Measurements from ENCODE around the gene NAMPT. TPM values are rescaled to one million over a fixed set of nuclear protein-coding genes. Genes with fewer than 3 reads are reported as not detected.

NAMPT gene
- total RNA-seq, 2 donors from 2014 or later = 101 to 111 TPM

- H3K9ac ChIP-seq (ENCODE audit: extremely low read depth, low read length, poor library complexity, severe bottlenecking) = no peak overlapping the region
- no peak overlapping the region for H3K4me3 ChIP-seq (ENCODE audit: low read length)
- Mint-ChIP-seq H3K27ac (no peak overlapping the region), H3K27me3 (ENCODE audit: insufficient read depth) (no peaks in the 10 kb centered on the region), H3K9me3 (peaks cover 7% of the 10 kb centered on the region), H3K4me1 (no peaks in the 10 kb centered on the region), H3K36me3 (ENCODE audit: low read depth) (no peaks in the 10 kb centered on the region), H3K4me3 (no peak overlapping the region)
- no peaks in the 10 kb centered on the region for H3K36me3 ChIP-seq (ENCODE audit: control insufficient read depth, insufficient read depth, low read length)
- DNase-seq = no peak
- WGBS, 2 experiments (ENCODE audit: insufficient coverage in 1 of 2, insufficient read length in 1 of 2) = 94 to 100% methylated on average over 2 to 4 of the region's 4 CpGs
- H3K27me3 ChIP-seq (ENCODE audit: control insufficient read depth, insufficient read depth, low read length, poor library complexity, severe bottlenecking) = no peaks in the 10 kb centered on the region
- H3K9me3 ChIP-seq (ENCODE audit: control insufficient read depth, low read length) = peaks cover 8% of the 10 kb centered on the region
- no peak overlapping the region for H3K27ac ChIP-seq (ENCODE audit: low read depth, low read length)
- no peaks in the 10 kb centered on the region for H3K4me1 ChIP-seq (ENCODE audit: control insufficient read depth, insufficient read depth, low read length)
- no peak for TF ChIP-seq CTCF (conservative IDR thresholded peaks at IDR 0.05)
These were observed 27.5 kb upstream of the NAMPT start for GRCh38 chr7:106312099-106312871.

- Mint-ChIP-seq H3K27ac (no peak overlapping the region), H3K27me3 (ENCODE audit: insufficient read depth) (no peaks in the 10 kb centered on the region), H3K36me3 (ENCODE audit: low read depth) (no peaks in the 10 kb centered on the region), H3K4me3 (no peak overlapping the region), H3K9me3 (peaks cover 3% of the 10 kb centered on the region), H3K4me1 (peaks cover 3% of the 10 kb centered on the region)
- H3K27me3 ChIP-seq (ENCODE audit: control insufficient read depth, insufficient read depth, low read length, poor library complexity, severe bottlenecking) = no peaks in the 10 kb centered on the region
- no peak overlapping the region for H3K27ac ChIP-seq (ENCODE audit: low read depth, low read length)
- no peak for DNase-seq
- H3K9ac ChIP-seq (ENCODE audit: extremely low read depth, low read length, poor library complexity, severe bottlenecking) = no peak overlapping the region
- H3K36me3 ChIP-seq (ENCODE audit: control insufficient read depth, insufficient read depth, low read length) = no peaks in the 10 kb centered on the region
- no peak for TF ChIP-seq CTCF (conservative IDR thresholded peaks at IDR 0.05)
- no peaks in the 10 kb centered on the region for H3K9me3 ChIP-seq (ENCODE audit: control insufficient read depth, low read length)
- no peak overlapping the region for H3K4me3 ChIP-seq (ENCODE audit: low read length)
- no peaks in the 10 kb centered on the region for H3K4me1 ChIP-seq (ENCODE audit: control insufficient read depth, insufficient read depth, low read length)
These were observed 24.6 kb upstream of the NAMPT start for GRCh38 chr7:106309362-106309761.

- no peak for TF ChIP-seq CTCF (conservative IDR thresholded peaks at IDR 0.05)
- Mint-ChIP-seq H3K4me1 (peaks cover 3% of the 10 kb centered on the region), H3K27me3 (ENCODE audit: insufficient read depth) (peaks cover 3% of the 10 kb centered on the region), H3K9me3 (peaks cover 20% of the 10 kb centered on the region), H3K27ac (no peak overlapping the region), H3K4me3 (no peak overlapping the region), H3K36me3 (ENCODE audit: low read depth) (no peaks in the 10 kb centered on the region)
- Histone ChIP-seq H3K36me3 (ENCODE audit: control insufficient read depth, insufficient read depth, low read length) (no peaks in the 10 kb centered on the region), H3K4me3 (ENCODE audit: low read length) (no peak overlapping the region), H3K27me3 (ENCODE audit: control insufficient read depth, insufficient read depth, low read length, poor library complexity, severe bottlenecking) (no peaks in the 10 kb centered on the region), H3K4me1 (ENCODE audit: control insufficient read depth, insufficient read depth, low read length) (no peaks in the 10 kb centered on the region), H3K27ac (ENCODE audit: low read depth, low read length) (no peak overlapping the region), H3K9ac (ENCODE audit: extremely low read depth, low read length, poor library complexity, severe bottlenecking) (no peak overlapping the region), H3K9me3 (ENCODE audit: control insufficient read depth, low read length) (no peaks in the 10 kb centered on the region)
- 98% methylated on average over 2 of the region's 3 CpGs; no CpG with 5 or more reads in 1 of the 2 experiments for WGBS, 2 experiments (ENCODE audit: insufficient coverage in 1 of 2, insufficient read length in 1 of 2)
- DNase-seq = no peak
These were observed 21.5 kb upstream of the NAMPT start for GRCh38 chr7:106306256-106306655.

Data from endodermal cell (in vitro differentiated cells).